Left lung (tissue), 10 donors: ENCODE results near the gene AP1AR. TPM values are rescaled to one million over a fixed set of nuclear protein-coding genes. Genes with fewer than 3 reads are reported as not detected.

Source experiments
- ATAC-seq: fragments of 200-7000 bp; cut with Tn5 transposase; one replicate; pipeline ENCODE4 v1.9.1; 2020; ENCODE audit warnings: moderate library complexity
- DNase-seq, 4 donors: peaks; one replicate each; pipeline ENCODE4 v3.0.0-alpha.2; 2013 to 2020
- H3K27ac ChIP-seq, 2 donors: fragments of 200-600 bp; sonication (generic) in 1 of 2; one replicate each; pipeline versions ENCODE4 v1.5.0 to v1.8.0; 2020 to 2021
- H3K27me3 ChIP-seq, 2 donors: fragments of 200-600 bp; sonication (generic) in 1 of 2; one replicate each; pipeline versions ENCODE4 v1.5.0 to v1.8.0; 2020 to 2021
- H3K36me3 ChIP-seq, 2 donors: fragments of 200-600 bp; sonication (generic) in 1 of 2; one replicate each; pipeline versions ENCODE4 v1.5.0 to v1.8.0; 2020 to 2021
- H3K4me1 ChIP-seq, 2 donors: fragments of 200-600 bp; one replicate each; pipeline ENCODE4 v1.8.0; 2021
- H3K4me3 ChIP-seq, 2 donors: fragments of 200-600 bp; sonication (generic) in 1 of 2; one replicate each; pipeline versions ENCODE4 v1.5.0 to v1.8.0; 2020 to 2021; ENCODE audit warnings: mild to moderate bottlenecking in 1 of 2
- H3K9me3 ChIP-seq, 2 donors: fragments of 200-600 bp; sonication (generic) in 1 of 2; one replicate each; pipeline versions ENCODE4 v1.5.0 to v1.8.0; 2020 to 2021
- CTCF ChIP-seq, 2 donors: fragments of 200-600 bp; sonication (generic) in 1 of 2; IDR thresholded peaks; one replicate each; pipeline versions ENCODE4 v1.5.0 to v1.8.0; 2021; ENCODE audit warnings: antibody characterized with exemption in 2 of 2
- intact Hi-C, 2 donors: fragments of 100-400 bp; cut with DNase I; formaldehyde crosslinking; loops; one replicate each; pipeline versions ENCODE4 v1.11.2 to v1.14.2; 2022
- polyA plus RNA-seq, 6 donors: library from polyadenylated mRNA; unstranded; fragments of 120-200 nt; gene quantifications; one replicate each; pipeline ENCODE4 v1.2.1, GENCODE V29; 2013; ENCODE audit not compliant: insufficient read length in 6 of 6
- total RNA-seq, 2 donors: library from RNA; stranded (reverse); fragmentation: NEBNext Ultra II Directional; extraction: Animal tissue kit (Norgen Biotek cat#: 25700); gene quantifications; one replicate each; pipeline ENCODE4 v1.2.1, GENCODE V29; 2021
- donor health status: DM: no; HTN: yes; CAD: no.
- donor health status: DM: no; HTN: no; CAD: no.

Gene AP1AR
- total and polyA plus RNA-seq, 8 donors, result 15.8 to 34.9 (median 29.6) TPM

DNA sequence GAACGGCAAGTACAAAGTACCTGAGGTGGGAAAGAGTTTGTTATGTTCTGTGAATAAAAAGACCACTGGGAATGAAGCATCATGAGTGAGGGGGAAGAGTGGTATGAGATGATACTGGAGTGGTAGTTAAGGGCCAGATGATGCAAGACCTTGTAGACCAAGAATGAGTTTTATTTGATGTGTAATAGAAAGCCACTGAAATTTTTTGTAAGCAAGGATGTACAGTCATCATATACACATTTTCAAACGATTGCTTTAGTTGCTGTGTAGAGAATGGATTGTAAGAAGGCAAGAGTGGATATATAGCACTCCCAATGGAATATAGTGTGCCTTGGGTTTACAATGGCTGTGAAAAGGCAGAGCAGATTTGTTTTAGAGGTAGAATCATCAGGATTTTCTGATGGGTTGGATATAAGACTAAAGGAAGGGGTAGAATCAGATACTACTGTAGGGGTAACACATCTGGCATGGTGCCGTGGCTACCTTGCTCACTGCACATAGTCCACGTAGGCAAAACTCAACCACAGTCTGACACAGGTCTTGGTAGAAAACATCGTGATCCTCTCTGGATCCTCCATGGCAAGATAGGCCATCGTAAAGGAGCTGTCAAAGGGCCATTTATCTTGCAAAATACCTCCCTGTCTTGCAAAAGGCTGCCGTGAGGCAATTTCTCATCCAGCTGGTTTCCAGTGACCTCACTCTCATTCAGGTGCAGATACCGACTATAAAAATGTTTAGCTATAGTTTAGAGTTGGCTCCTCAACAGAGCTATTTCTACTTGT is 39.2 kb downstream of the AP1AR start:
- Histone ChIP-seq H3K27me3 (no peaks in the 10 kb centered on the region), H3K36me3 (peaks cover 0 to 10% of the 10 kb centered on the region in 2 donors), H3K4me3 (no peak overlapping the region), H3K27ac (no peak overlapping the region), H3K9me3 (no peaks in the 10 kb centered on the region), H3K4me1 (no peaks in the 10 kb centered on the region)
- no peak for DNase-seq
- no peak for ATAC-seq
- TF ChIP-seq CTCF (IDR thresholded peaks at IDR 0.05), result no peak
- intact Hi-C loops, result no loop called here

- DNase-seq, result no peak
- no peaks in the 10 kb centered on the region for H3K27me3 ChIP-seq
- H3K4me3 ChIP-seq, result no peak overlapping the region
- ATAC-seq, result no peak
- H3K9me3 ChIP-seq, result no peaks in the 10 kb centered on the region
- no peak for TF ChIP-seq CTCF (IDR thresholded peaks at IDR 0.05)
- no peaks in the 10 kb centered on the region for H3K4me1 ChIP-seq
- intact Hi-C loops, result no loop called here
- H3K27ac ChIP-seq, result no peak overlapping the region
- H3K36me3 ChIP-seq, result peaks cover 0 to 16% of the 10 kb centered on the region in 2 donors
Observed at GRCh38 chr4:112272292-112272691, 40.7 kb downstream of the AP1AR start.

- DNase-seq (no peak), ATAC-seq (no peak)
- intact Hi-C loops, result no loop called here
- Histone ChIP-seq H3K27me3 (no peaks in the 10 kb centered on the region), H3K4me3 (no peak overlapping the region), H3K27ac (no peak overlapping the region), H3K36me3 (peaks cover 0 to 23% of the 10 kb centered on the region in 2 donors), H3K4me1 (peaks cover 0 to 16% of the 10 kb centered on the region in 2 donors), H3K9me3 (no peaks in the 10 kb centered on the region)
- no peak for TF ChIP-seq CTCF (IDR thresholded peaks at IDR 0.05)
Observed at GRCh38 chr4:112274959-112275358, 43.4 kb downstream of the AP1AR start.

DNA sequence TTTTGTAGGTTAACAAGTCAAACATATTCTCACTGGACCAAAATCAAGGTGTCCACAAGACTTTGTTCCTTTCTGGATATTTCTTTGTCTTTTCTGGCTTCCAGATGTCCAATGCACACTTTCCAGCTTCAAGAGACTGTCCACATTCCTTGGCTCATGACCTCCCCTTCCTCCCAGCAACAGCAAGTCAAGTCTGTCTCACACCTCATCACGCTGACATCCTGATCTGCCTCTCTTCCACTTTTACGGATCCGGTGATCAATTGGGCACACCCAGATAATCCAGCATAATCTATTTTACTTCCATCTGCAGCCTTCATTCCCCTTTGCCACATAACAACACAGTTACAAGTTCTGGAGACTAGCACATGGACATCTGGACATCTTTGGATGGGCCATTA is 44.5 kb downstream of the AP1AR start:
- Histone ChIP-seq H3K27ac (no peak overlapping the region), H3K36me3 (peaks cover 0 to 23% of the 10 kb centered on the region in 2 donors), H3K4me3 (no peak overlapping the region), H3K4me1 (peaks cover 0 to 22% of the 10 kb centered on the region in 2 donors), H3K27me3 (no peaks in the 10 kb centered on the region), H3K9me3 (no peaks in the 10 kb centered on the region)
- no peak for DNase-seq
- no peak for ATAC-seq
- no peak for TF ChIP-seq CTCF (IDR thresholded peaks at IDR 0.05)
- intact Hi-C loops, result no loop called here

DNA sequence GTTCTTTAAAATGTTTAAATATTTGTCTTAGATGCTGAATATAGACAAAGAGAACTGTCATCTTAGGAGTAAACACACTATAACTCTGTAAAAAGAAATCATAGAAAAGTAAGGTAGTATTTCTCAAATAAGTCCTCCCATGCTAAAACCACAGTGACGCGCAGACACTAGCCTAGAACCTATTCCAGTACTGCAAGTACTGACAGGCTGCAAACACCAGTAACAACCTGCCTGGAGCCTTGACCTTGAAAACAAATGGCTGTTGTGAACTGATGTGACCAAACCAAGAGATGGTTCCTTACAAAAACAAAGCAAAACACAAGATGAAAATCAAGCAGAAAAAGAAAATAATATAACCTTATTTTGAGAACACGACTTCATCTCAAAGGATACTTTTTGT is 45.6 kb downstream of the AP1AR start:
- intact Hi-C loops, result no loop called here
- Histone ChIP-seq H3K4me3 (no peak overlapping the region), H3K27ac (no peak overlapping the region), H3K36me3 (peaks cover 0 to 23% of the 10 kb centered on the region in 2 donors), H3K9me3 (no peaks in the 10 kb centered on the region), H3K4me1 (peaks cover 0 to 30% of the 10 kb centered on the region in 2 donors), H3K27me3 (no peaks in the 10 kb centered on the region)
- DNase-seq (no peak), ATAC-seq (no peak)
- TF ChIP-seq CTCF (IDR thresholded peaks at IDR 0.05), result no peak
